CD4-positive, alpha-beta T cell treated with Interleukin-15 for 1 hour (primary cell): Measurements from ENCODE around the gene DLEU7.

Experiments
- DNase-seq: peaks from one replicate; pipeline ENCODE4 v3.0.0-alpha.2; 2020

Gene DLEU7

DNA sequence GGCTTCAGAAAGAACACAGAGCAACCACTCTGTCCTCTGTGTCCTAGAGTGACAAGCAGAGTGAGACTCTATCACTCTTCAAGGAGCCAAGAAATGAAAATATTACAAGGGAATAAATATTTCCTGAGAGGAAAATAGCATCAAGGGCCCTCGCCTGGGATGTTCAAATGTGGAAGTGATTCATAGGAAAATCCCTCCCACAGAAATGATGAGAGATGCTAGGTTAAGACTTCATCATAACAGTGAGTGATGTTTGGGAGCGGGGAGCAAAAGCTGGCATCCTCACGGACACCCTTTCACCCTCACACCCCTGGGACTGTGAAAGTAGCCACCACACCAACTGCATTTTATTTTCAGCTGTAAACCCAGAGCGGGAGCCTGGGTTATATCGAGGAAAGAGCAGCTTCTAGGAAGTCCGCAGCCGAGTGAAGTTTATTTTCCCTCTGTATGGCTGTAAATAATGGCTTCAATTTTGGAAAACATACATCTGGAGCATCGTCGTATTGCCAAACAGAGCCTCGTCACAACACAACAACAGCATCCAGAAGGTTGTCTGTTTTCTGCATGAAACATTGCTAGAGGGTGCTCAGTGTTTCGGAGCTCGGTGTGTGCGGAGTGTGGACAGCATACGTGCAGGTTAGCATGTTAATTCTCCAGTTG, 54.8 kb downstream of the DLEU7 start:
- no peak for DNase-seq

- no peak for DNase-seq
Measured at GRCh38 chr13:50787316-50788195, 55.9 kb downstream of the DLEU7 start.

GRCh38 chr13:50783717-50784290, 59.7 kb downstream of the DLEU7 start:
- DNase-seq, result no peak

GRCh38 chr13:50783066-50783465, 60.4 kb downstream of the DLEU7 start:
- DNase-seq, result no peak

DNA sequence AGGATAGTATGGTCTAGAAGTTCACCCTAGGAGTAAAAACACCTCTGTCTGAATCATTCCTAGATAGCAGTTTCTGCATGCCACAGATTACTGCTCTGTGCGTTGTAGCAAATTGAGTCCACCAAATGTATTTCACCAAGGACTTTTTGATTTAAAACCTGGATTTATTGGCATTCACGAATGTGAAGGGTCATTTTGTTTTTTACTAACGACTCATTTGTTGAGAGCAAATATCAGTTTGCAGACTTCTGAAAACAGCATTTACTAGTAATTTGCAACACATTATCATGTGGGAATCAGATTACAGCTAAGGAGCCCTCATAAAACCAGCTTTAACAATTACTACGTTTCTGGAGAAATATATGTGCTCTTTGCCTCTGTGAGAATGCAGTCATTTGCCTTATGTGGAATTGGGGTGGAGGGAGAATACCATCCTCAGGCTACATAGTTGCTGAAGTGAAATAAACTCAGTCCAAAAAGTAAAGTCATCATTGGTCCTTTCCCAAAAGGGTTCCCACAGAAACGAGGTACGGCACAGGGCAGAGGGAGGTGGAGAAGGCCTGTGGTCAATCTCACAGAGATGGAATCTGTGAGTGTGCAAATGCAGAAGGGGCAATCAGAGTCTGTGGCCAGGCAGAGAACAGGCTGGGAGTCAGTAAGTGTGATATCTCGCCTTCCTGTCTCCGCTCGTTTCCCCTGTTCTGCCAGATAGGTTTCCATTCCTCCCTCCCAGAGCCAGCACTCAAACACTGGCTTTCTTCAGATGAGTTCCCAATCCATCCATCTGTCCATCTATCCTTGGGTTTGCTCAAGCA, 63.1 kb downstream of the DLEU7 start:
- no peak for DNase-seq

DNA sequence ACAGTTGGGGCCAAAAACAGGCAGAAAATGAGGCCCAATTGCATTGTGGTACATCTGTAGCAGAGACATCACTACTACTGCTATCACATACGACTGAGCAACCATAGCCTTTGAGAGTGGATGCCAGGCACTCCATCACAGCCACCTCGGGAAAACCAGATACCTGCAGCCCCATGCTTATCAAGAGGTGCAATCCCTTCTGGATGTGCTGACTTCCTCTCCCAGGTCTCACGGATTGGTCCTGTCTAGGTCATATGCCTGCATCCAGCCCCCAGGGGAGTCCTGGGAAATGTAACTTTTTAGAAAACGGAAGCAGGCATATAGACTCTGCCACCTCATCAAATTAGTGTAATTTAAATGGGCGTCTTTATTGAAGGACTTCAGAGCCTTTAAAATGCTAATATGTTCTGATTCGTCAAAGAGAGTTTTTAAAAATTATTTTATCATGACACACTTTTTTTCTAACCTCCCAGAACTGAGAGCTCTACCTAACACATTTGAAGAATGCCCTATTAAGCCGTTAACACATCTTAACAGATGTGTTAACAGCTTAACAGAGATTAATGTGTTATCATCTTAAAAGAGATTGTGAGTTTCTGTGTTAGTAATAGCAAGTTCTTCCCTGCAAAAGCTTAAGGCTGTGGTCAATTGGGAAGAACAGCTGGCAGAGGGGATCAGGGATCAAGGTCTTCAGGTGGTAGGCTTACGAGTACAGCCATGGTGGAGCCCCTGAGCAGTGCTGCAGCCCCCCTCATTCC, 63.9 kb downstream of the DLEU7 start:
- DNase-seq, result no peak
